Right lobe of liver (tissue), 4 donors: Measurements from ENCODE around the gene PSG2.
"Not testable (repeated sequence)": the region's sequence is repeated elsewhere in the genome, so short reads cannot be mapped to it uniquely, and the experiment has no call there.

Experiments
- POLR2A ChIP-seq: fragments of 450-650 bp; IDR thresholded peaks from one replicate; pipeline ENCODE4 v1.6.1; 2017; ENCODE audit warnings: antibody characterized with exemption, mild to moderate bottlenecking
- TF ChIP-seq, protein P1 (sequence below), 4 donors: fragments of 200-600 bp in 3 of 4; fragments of 450-650 bp in 1 of 4; IDR thresholded peaks; one replicate each; pipeline versions ENCODE4 v1.5.1 to v1.8.0; 2016 to 2022; ENCODE audit warnings: antibody characterized with exemption in 4 of 4, mild to moderate bottlenecking in 2 of 4
- donor health status: DM: no; HTN: no; CAD: no.
- donor health status: DM: no; HTN: no; CAD: no.
- donor health status: DM: no; HTN: yes; CAD: no.

DNA sequence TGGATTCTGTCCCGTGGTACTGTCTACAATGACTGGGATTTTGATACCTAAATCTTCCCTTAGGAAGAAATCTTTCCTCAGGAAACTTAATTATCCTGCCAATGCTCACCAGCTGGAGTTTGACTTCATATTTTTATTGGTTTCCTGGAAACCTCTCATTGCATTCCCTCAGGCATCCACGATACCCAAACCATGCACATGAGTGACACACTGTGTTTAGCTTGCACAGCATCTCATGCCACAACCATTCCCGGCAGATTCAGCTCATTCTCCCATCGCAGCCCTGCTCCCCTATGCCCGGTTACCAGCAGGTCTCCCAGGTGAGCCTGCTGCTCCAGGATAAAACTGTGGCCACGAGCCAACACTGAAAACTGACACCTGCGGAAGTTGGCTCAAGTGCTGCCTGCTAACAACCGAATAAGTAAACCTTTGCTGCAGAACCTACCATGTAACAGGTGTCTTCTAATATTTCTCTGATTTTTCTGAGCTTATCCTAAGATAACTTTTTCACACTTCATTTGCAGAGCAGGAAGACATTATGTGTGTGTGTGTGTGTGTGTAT lies 48.9 kb upstream of the PSG2 start:
- TF ChIP-seq, protein P1, sequence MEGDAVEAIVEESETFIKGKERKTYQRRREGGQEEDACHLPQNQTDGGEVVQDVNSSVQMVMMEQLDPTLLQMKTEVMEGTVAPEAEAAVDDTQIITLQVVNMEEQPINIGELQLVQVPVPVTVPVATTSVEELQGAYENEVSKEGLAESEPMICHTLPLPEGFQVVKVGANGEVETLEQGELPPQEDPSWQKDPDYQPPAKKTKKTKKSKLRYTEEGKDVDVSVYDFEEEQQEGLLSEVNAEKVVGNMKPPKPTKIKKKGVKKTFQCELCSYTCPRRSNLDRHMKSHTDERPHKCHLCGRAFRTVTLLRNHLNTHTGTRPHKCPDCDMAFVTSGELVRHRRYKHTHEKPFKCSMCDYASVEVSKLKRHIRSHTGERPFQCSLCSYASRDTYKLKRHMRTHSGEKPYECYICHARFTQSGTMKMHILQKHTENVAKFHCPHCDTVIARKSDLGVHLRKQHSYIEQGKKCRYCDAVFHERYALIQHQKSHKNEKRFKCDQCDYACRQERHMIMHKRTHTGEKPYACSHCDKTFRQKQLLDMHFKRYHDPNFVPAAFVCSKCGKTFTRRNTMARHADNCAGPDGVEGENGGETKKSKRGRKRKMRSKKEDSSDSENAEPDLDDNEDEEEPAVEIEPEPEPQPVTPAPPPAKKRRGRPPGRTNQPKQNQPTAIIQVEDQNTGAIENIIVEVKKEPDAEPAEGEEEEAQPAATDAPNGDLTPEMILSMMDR (IDR thresholded peaks at IDR 0.05) = not testable (repeated sequence)
- not testable (repeated sequence) for TF ChIP-seq POLR2A
